ENCODE data around the gene SUN2. TPM values are rescaled to one million over a fixed set of nuclear protein-coding genes. Genes with fewer than 3 reads are reported as not detected.

The SUN2 gene
- total RNA-seq, 6 experiments from 2014 or later: 90.4 to 104 (median 100.0) TPM

- Mint-ChIP-seq H3K36me3 (ENCODE audit: low read depth) (peaks cover 5% of the 10 kb centered on the region; the same call in 1 of the 2 replicates), H3K4me1 (ENCODE audit: low read depth) (peaks cover 34% of the 10 kb centered on the region), H3K9me3 (no peaks in the 10 kb centered on the region), H3K27me3 (ENCODE audit: insufficient read depth) (peaks cover 3% of the 10 kb centered on the region), H3K27ac (no peak overlapping the region), H3K4me3 (no peak overlapping the region)
- peak; percentile 11 for DNase-seq
- no peak for TF ChIP-seq CTCF (IDR thresholded peaks at IDR 0.05)
These were observed 40.6 kb upstream of the SUN2 start for GRCh38 chr22:38796262-38796957.

DNA sequence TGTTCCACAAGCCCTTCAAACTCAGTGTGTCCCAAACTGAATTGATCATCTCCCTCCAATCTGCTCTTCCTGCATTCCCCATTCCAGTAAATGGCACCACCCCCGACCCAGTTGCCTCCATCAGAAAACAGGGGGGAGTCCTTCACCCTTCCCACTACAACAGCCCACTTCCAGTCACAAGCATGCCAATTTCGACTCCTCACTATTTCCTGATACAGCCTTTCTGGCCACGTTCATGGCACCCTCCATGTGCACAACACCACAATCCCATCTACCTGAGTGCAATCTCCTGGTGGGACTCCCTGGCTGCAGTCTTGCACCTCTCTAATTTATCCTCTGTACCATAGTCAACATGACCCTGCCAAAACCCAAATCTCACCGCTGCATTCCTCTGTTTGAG, 39.8 kb upstream of the SUN2 start:
- peaks cover 5% of the 10 kb centered on the region; the same call in 1 of the 2 replicates for H3K36me3 Mint-ChIP-seq (ENCODE audit: low read depth)
- H3K4me3 Mint-ChIP-seq: no peak overlapping the region; the same call in 1 of the 2 replicates
- peaks cover 34% of the 10 kb centered on the region for H3K4me1 Mint-ChIP-seq (ENCODE audit: low read depth)
- H3K9me3 Mint-ChIP-seq: no peaks in the 10 kb centered on the region
- no peak overlapping the region for H3K27ac Mint-ChIP-seq
- H3K27me3 Mint-ChIP-seq (ENCODE audit: insufficient read depth): peaks cover 3% of the 10 kb centered on the region
- no peak for TF ChIP-seq CTCF (IDR thresholded peaks at IDR 0.05)
- no peak for DNase-seq

GRCh38 chr22:38793721-38794466, 38.1 kb upstream of the SUN2 start, which contains the start of gene DNAL4:
Gene DNAL4, minus strand, starts transcription at chr22:38794143. Its CDS starts 11,412 bp downstream, at chr22:38782731.
- Mint-ChIP-seq H3K27me3 (ENCODE audit: insufficient read depth) (peaks cover 3% of the 10 kb centered on the region), H3K36me3 (ENCODE audit: low read depth) (peaks cover 5% of the 10 kb centered on the region; the same call in 1 of the 2 replicates), H3K4me3 (peak within 1 kb of the TSS; percentile 95), H3K9me3 (no peaks in the 10 kb centered on the region), H3K27ac (peak within 1 kb of the TSS; percentile 89), H3K4me1 (ENCODE audit: low read depth) (peaks cover 34% of the 10 kb centered on the region)
- no peak; the same call in 1 of the 2 replicates for TF ChIP-seq CTCF (IDR thresholded peaks at IDR 0.05)
- peak; percentile 99 for DNase-seq

- H3K27ac Mint-ChIP-seq: peak overlapping the region; percentile 89
- no peak for TF ChIP-seq CTCF (IDR thresholded peaks at IDR 0.05)
- H3K9me3 Mint-ChIP-seq: no peaks in the 10 kb centered on the region
- H3K4me3 Mint-ChIP-seq: peak overlapping the region; percentile 95
- peaks cover 34% of the 10 kb centered on the region for H3K4me1 Mint-ChIP-seq (ENCODE audit: low read depth)
- H3K27me3 Mint-ChIP-seq (ENCODE audit: insufficient read depth): peaks cover under 1% of the 10 kb centered on the region
- no peak for DNase-seq
- peaks cover 6% of the 10 kb centered on the region; the same call in 1 of the 2 replicates for H3K36me3 Mint-ChIP-seq (ENCODE audit: low read depth)
These were observed 37.5 kb upstream of the SUN2 start for GRCh38 chr22:38793317-38793716.

- Mint-ChIP-seq H3K4me3 (peak overlapping the region; percentile 95), H3K27ac (peak overlapping the region; percentile 89), H3K27me3 (ENCODE audit: insufficient read depth) (no peaks in the 10 kb centered on the region; the same call in 1 of the 2 replicates), H3K4me1 (ENCODE audit: low read depth) (peaks cover 32% of the 10 kb centered on the region), H3K9me3 (no peaks in the 10 kb centered on the region), H3K36me3 (ENCODE audit: low read depth) (peaks cover 9% of the 10 kb centered on the region; the same call in 1 of the 2 replicates)
- DNase-seq: peak; percentile 40
- no peak for TF ChIP-seq CTCF (IDR thresholded peaks at IDR 0.05)
These were observed 37.0 kb upstream of the SUN2 start for GRCh38 chr22:38792833-38793232.
